HFFc6 (cell line): Measurements from ENCODE around the gene SLC5A3. TPM values are rescaled to one million over a fixed set of nuclear protein-coding genes. Genes with fewer than 3 reads are reported as not detected.

Source experiments
- DNase-seq: peaks from one replicate; pipeline ENCODE4 v3.0.0-alpha.2; 2018
- H3K27ac Mint-ChIP-seq: 2 replicates; pipeline ENCODE4 v1.8.0; 2020; ENCODE audit warnings: mild to moderate bottlenecking, mixed read lengths
- H3K27me3 Mint-ChIP-seq: 2 replicates; pipeline ENCODE4 v1.8.0; 2021; ENCODE audit warnings: mild to moderate bottlenecking, moderate library complexity, mixed read lengths; ENCODE audit not compliant: insufficient read depth
- H3K36me3 Mint-ChIP-seq: 2 replicates; pipeline ENCODE4 v1.8.0; 2021; ENCODE audit warnings: low read depth, mixed read lengths
- H3K4me1 Mint-ChIP-seq: 2 replicates; pipeline ENCODE4 v1.8.0; 2020; ENCODE audit warnings: low read depth, mixed read lengths
- H3K4me3 Mint-ChIP-seq: 2 replicates; pipeline ENCODE4 v1.8.0; 2020; ENCODE audit warnings: mild to moderate bottlenecking, moderate library complexity, mixed read lengths
- H3K9me3 Mint-ChIP-seq: 2 replicates; pipeline ENCODE4 v1.8.0; 2020; ENCODE audit warnings: mild to moderate bottlenecking, mixed read lengths
- CTCF ChIP-seq: fragments of 200-600 bp; sonication (generic); IDR thresholded peaks from 2 replicates; pipeline ENCODE4 v1.5.0; 2021; ENCODE audit warnings: antibody characterized with exemption, mild to moderate bottlenecking
- total RNA-seq, 6 experiments: library from RNA; stranded (reverse); fragmentation: NEBNext Ultra II Directional; extraction: Animal tissue kit (Norgen Biotek cat#: 25700); gene quantifications; 2 replicates in 1 of 6; 3 replicates in 5 of 6; pipeline ENCODE4 v1.2.3, GENCODE V29; 2021

Gene SLC5A3
- total RNA-seq, 6 experiments from 2014 or later: 7.3 to 21.1 (median 8.8) TPM

DNA sequence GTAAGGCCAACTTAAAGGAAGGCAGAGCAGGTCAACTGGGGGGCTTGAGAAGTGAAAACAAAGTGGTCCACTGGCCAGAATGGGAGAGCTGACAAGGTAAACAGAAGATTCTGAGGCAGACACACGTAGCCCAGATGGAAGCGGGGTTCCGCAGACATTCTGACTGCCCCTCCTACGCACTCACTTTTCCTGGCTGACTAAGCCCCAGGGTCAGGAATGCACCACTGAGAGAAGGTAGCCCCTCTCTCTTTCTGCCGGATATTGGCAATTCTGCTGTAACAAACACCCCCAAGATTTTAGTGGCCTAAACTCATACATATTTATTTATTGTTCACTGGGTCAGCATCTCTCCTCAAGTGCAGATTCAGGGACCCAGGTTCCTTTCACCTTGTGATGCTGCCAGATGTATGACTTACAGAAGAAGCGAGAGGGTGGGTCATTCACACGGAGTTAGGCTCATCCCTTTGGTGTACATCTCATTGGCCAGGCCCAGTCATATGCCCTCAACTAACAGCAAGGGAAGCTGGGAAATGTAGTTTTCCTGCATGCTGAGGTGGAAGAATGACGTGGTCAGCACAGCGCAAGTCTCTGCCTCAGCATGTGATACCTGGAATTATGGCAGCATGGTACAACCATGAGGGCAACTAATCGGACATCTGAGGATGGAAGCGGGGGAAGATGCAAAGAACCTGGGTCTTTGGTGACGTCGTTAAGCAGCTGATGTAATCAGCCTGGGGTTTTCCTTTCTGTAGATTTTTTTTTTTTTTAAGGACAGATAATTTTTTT lies 43.4 kb upstream of the SLC5A3 start:
- peak; percentile 75 for DNase-seq
- Mint-ChIP-seq H3K27me3 (no peaks in the 10 kb centered on the region; the same call in 1 of the 2 replicates), H3K36me3 (no peaks in the 10 kb centered on the region), H3K9me3 (no peaks in the 10 kb centered on the region), H3K4me1 (peaks cover 49% of the 10 kb centered on the region), H3K4me3 (peak overlapping the region; percentile 64), H3K27ac (no peak overlapping the region)
- TF ChIP-seq CTCF: no peak

- no peak for DNase-seq
- H3K4me1 Mint-ChIP-seq: peaks cover 57% of the 10 kb centered on the region
- H3K27ac Mint-ChIP-seq: no peak overlapping the region
- H3K36me3 Mint-ChIP-seq: peaks cover 5% of the 10 kb centered on the region; the same call in 1 of the 2 replicates
- no peak for TF ChIP-seq CTCF
- H3K27me3 Mint-ChIP-seq: no peaks in the 10 kb centered on the region; the same call in 1 of the 2 replicates
- H3K9me3 Mint-ChIP-seq: peaks cover 5% of the 10 kb centered on the region; the same call in 1 of the 2 replicates
- H3K4me3 Mint-ChIP-seq: no peak overlapping the region
Measured at GRCh38 chr21:34031835-34032370, 41.5 kb upstream of the SLC5A3 start.

- Mint-ChIP-seq H3K27me3 (peaks cover 1% of the 10 kb centered on the region), H3K36me3 (peaks cover 5% of the 10 kb centered on the region; the same call in 1 of the 2 replicates), H3K9me3 (peaks cover 5% of the 10 kb centered on the region; the same call in 1 of the 2 replicates), H3K4me1 (peaks cover 57% of the 10 kb centered on the region), H3K27ac (no peak overlapping the region), H3K4me3 (no peak overlapping the region)
- DNase-seq: no peak
- no peak for TF ChIP-seq CTCF
Measured at GRCh38 chr21:34034369-34035014, 38.9 kb upstream of the SLC5A3 start.

GRCh38 chr21:34035619-34036354 lies 37.6 kb upstream of the SLC5A3 start:
- H3K4me3 Mint-ChIP-seq: no peak overlapping the region
- H3K27ac Mint-ChIP-seq: no peak overlapping the region
- H3K27me3 Mint-ChIP-seq: peaks cover 1% of the 10 kb centered on the region
- no peak for DNase-seq
- H3K36me3 Mint-ChIP-seq: peaks cover 5% of the 10 kb centered on the region; the same call in 1 of the 2 replicates
- TF ChIP-seq CTCF: no peak
- H3K4me1 Mint-ChIP-seq: peaks cover 47% of the 10 kb centered on the region
- peaks cover 5% of the 10 kb centered on the region; the same call in 1 of the 2 replicates for H3K9me3 Mint-ChIP-seq
